ENCODE data around the gene AQP3.

- TF ChIP-seq YY1 (IDR thresholded peaks at IDR 0.05; ENCODE audit: low read depth) (no peak), RAD21 (IDR thresholded peaks at IDR 0.05; ENCODE audit: low read depth) (no peak), TCF12 (IDR thresholded peaks at IDR 0.05; ENCODE audit: low read depth) (no peak), TAF1 (IDR thresholded peaks at IDR 0.05; ENCODE audit: low read depth) (no peak), CEBPB (IDR thresholded peaks at IDR 0.05) (no peak), FOXM1 (IDR thresholded peaks at IDR 0.05; ENCODE audit: borderline replicate concordance, low read depth) (no peak), REST (IDR thresholded peaks at IDR 0.05; ENCODE audit: low read depth) (no peak)
These were observed 13.5 kb upstream of the AQP3 start for GRCh38 chr9:33460854-33461253.

Data from Ishikawa (cell line).